Osteocyte (in vitro differentiated cells): ENCODE measurements around the gene ZNF598. TPM values are rescaled to one million over a fixed set of nuclear protein-coding genes. Genes with fewer than 3 reads are reported as not detected.
A peak's percentile ranks its signal among the peaks of the same experiment; 100 is the strongest.

Source experiments
- DNase-seq: peaks from one replicate; pipeline ENCODE4 v3.0.0; 2021; ENCODE audit warnings: mixed read lengths; ENCODE audit not compliant: unreplicated experiment; ENCODE audit errors: extremely low spot score
- H3K27ac Mint-ChIP-seq: one replicate; pipeline ENCODE4 v1.8.0; 2021; ENCODE audit warnings: mild to moderate bottlenecking, mixed read lengths; ENCODE audit not compliant: unreplicated experiment
- H3K27me3 Mint-ChIP-seq: one replicate; pipeline ENCODE4 v1.8.0; 2021; ENCODE audit warnings: mixed read lengths; ENCODE audit not compliant: unreplicated experiment
- H3K36me3 Mint-ChIP-seq: one replicate; pipeline ENCODE4 v1.8.0; 2021; ENCODE audit warnings: mixed read lengths; ENCODE audit not compliant: unreplicated experiment
- H3K4me1 Mint-ChIP-seq: one replicate; pipeline ENCODE4 v1.8.0; 2021; ENCODE audit warnings: mixed read lengths; ENCODE audit not compliant: unreplicated experiment
- H3K4me3 Mint-ChIP-seq: one replicate; pipeline ENCODE4 v1.8.0; 2021; ENCODE audit warnings: mild to moderate bottlenecking, moderate library complexity, mixed read lengths; ENCODE audit not compliant: unreplicated experiment
- H3K9me3 Mint-ChIP-seq: one replicate; pipeline ENCODE4 v1.8.0; 2021; ENCODE audit warnings: mixed read lengths; ENCODE audit not compliant: unreplicated experiment
- CTCF ChIP-seq: fragments of 200-600 bp; sonication (generic); IDR thresholded peaks from 2 replicates; pipeline ENCODE4 v1.5.0; 2021; ENCODE audit warnings: antibody characterized with exemption, mild to moderate bottlenecking, moderate library complexity
- total RNA-seq: library from RNA; stranded (reverse); gene quantifications from 2 replicates; pipeline ENCODE4 v1.2.1, GENCODE V29; 2021

ZNF598 gene
- total RNA-seq, 1 donor from 2014 or later, result 46.9 TPM

- Mint-ChIP-seq H3K27me3 (peaks cover 8% of the 10 kb centered on the region), H3K36me3 (no peaks in the 10 kb centered on the region), H3K4me3 (peak overlapping the region; percentile 32), H3K4me1 (peaks cover 27% of the 10 kb centered on the region), H3K27ac (no peak overlapping the region), H3K9me3 (no peaks in the 10 kb centered on the region)
- DNase-seq, result no peak
- no peak for TF ChIP-seq CTCF
Observed at GRCh38 chr16:2019921-2020831, 10.6 kb upstream of the ZNF598 start.

DNA sequence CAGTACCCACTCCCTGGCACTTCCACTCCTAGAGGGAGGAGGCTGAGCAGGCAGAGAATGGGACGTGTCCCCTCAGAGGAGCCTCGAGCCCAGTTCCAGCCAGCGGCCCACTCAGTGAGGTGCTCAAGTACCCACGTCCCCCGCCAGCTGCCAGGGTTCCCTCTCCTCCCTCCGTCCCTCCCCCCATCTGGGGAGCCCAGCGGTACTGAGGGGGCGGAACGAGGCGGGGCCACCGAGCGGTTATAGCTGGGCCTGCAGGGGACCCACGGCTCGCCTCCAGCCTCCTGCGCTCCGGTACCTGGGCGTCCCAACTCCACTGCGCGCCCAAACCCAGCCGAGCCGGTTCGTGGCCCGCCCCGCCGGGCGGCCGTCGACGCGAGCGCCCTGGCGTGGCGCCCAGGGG, 9.9 kb upstream of the ZNF598 start, which contains the start of gene NPW:
Gene NPW, plus strand, starts transcription at position 268 of the 403 bp plus-strand sequence.
- Mint-ChIP-seq H3K4me1 (peaks cover 29% of the 10 kb centered on the region), H3K9me3 (no peaks in the 10 kb centered on the region), H3K27ac (no peak within 1 kb of the TSS), H3K4me3 (peak within 1 kb of the TSS; percentile 32), H3K27me3 (peaks cover 8% of the 10 kb centered on the region), H3K36me3 (no peaks in the 10 kb centered on the region)
- DNase-seq, result no peak
- no peak for TF ChIP-seq CTCF

GRCh38 chr16:2016407-2016922, 6.8 kb upstream of the ZNF598 start:
- Mint-ChIP-seq H3K9me3 (no peaks in the 10 kb centered on the region), H3K4me1 (peaks cover 16% of the 10 kb centered on the region), H3K4me3 (no peak overlapping the region), H3K36me3 (no peaks in the 10 kb centered on the region), H3K27ac (no peak overlapping the region), H3K27me3 (peaks cover 6% of the 10 kb centered on the region)
- TF ChIP-seq CTCF, result peak; percentile 51
- DNase-seq, result no peak

- H3K27me3 Mint-ChIP-seq, result peaks cover 4% of the 10 kb centered on the region
- H3K27ac Mint-ChIP-seq, result peak overlapping the region; percentile 38
- no peaks in the 10 kb centered on the region for H3K9me3 Mint-ChIP-seq
- no peak for TF ChIP-seq CTCF
- H3K4me1 Mint-ChIP-seq, result peaks cover 15% of the 10 kb centered on the region
- DNase-seq, result no peak
- no peak overlapping the region for H3K4me3 Mint-ChIP-seq
- no peaks in the 10 kb centered on the region for H3K36me3 Mint-ChIP-seq
Observed at GRCh38 chr16:2015947-2016208, 6.3 kb upstream of the ZNF598 start.

DNA sequence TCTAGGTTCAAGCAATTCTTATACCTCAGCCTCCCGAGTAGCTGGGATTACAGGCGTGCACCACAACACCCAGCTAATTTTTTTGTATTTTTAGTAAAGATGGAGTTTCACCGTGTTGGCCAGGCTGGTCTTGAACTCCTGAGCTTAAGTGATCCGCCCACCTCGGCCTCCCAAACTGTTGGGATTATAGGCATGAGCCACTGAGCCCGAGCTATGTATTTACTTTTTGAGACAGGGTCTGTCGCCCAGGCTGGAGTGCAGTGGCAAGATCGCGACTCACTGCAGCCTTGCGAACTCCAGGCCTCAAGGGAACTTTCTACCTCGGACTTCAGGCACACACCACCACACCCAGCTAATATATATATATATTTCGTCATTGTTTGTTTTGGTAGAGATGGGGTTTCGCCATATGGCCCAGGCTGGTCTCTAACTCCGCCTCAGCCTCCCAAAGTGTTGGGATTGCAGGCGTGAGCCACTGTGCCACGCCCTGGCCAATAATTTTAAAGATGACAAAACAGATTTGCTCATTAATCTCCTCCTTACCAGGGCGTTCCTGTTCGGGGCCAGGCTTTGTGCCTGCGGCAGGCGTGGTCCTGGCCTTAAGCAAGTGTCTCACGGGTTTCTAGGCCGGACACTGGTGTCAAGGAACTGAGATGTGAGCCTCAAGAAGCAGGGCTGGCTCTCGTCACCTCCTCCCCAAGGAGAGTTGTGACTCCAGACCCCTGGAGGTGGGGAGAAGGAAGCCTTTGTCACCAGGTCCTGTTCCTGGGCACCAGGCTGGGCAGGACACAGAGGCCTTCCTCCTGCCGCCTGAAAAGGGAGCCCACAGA, 5.7 kb upstream of the ZNF598 start:
- peaks cover 11% of the 10 kb centered on the region for H3K4me1 Mint-ChIP-seq
- no peak for DNase-seq
- H3K27ac Mint-ChIP-seq, result peak overlapping the region; percentile 44
- no peaks in the 10 kb centered on the region for H3K9me3 Mint-ChIP-seq
- H3K4me3 Mint-ChIP-seq, result no peak overlapping the region
- H3K36me3 Mint-ChIP-seq, result no peaks in the 10 kb centered on the region
- TF ChIP-seq CTCF, result no peak
- no peaks in the 10 kb centered on the region for H3K27me3 Mint-ChIP-seq
